ENCODE data around the gene ZC3H13.

The ZC3H13 gene

DNA sequence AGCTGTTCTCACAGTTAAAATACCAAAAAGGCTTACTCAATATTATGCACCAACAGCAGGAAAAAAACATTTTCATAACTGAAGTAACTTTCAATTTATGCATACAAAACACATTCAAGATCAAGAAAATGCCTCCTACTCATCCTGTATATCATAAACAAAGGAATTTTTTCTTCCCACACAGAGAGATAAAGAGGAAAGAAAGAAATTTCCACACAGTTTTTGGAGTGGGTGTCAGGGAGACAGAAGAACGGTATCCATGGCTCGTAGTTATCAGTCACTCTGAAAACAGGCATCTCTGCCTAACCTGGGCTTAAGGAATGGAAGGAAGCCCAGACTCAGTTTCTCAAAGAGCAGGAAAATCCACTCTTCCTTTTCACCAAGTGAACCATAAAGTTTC, 108.6 kb downstream of the ZC3H13 start:
- no peak overlapping the region for H3K27ac ChIP-seq (ENCODE audit: extremely low read depth, low read depth, low read length)
- no peak for TF ChIP-seq ZNF624 (tag by site-specific recombination; IDR thresholded peaks at IDR 0.05)
- no peak for TF ChIP-seq ZNF510 (tag by site-specific recombination; IDR thresholded peaks at IDR 0.05; ENCODE audit: insufficient replicate concordance)
- TF ChIP-seq ZFHX2 (tag by site-specific recombination; conservative IDR thresholded peaks at IDR 0.05), result 0 out of 2 replicates have a peak, but pooled peaks have one; percentile 29
- H3K4me1 ChIP-seq (ENCODE audit: control insufficient read depth, insufficient read depth, low read length), result no peaks in the 10 kb centered on the region
- no peak overlapping the region for H3K4me3 ChIP-seq (ENCODE audit: low read depth, low read length)
- H3K9me3 ChIP-seq (ENCODE audit: control insufficient read depth, insufficient read depth, low read depth, low read length), result no peaks in the 10 kb centered on the region
- POLR2A ChIA-PET, result no interaction called here
- no peaks in the 10 kb centered on the region for H3K36me3 ChIP-seq (ENCODE audit: control insufficient read depth in 2 of 2, insufficient read depth in 1 of 2, low read length in 2 of 2)
- CTCF ChIA-PET, result interaction anchor here (0.6 to 0.8 kb wide), 2 partner anchors 65 to 280 kb away, joined by 3 read pairs; no protein-coding TSS in a partner anchor

DNA sequence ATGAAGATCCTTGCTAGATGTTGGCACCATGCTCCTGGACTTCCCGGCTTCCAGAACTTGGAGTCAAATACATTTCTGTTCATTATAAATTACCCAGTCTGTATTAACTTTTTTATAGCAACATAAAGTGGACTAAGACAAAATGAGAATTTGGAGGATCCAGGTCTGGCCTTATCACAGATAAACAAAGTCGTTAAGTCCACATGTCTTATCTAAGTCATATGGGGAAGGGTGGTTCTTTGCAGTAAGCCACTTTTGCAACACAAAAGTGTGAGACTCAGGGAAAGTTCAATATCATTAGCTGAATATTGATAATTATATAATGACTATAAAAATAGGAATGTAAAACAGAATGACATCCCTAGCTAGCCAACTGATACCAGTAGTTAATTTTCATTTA, 109.4 kb downstream of the ZC3H13 start:
- TF ChIP-seq ZNF670 (tag by site-specific recombination; IDR thresholded peaks at IDR 0.05; ENCODE audit: low read depth) (no peak), TCF7L2 (IDR thresholded peaks at IDR 0.05; ENCODE audit: borderline replicate concordance, low read depth, low read length) (no peak), WT1 (tag by site-specific recombination; IDR thresholded peaks at IDR 0.05) (no peak), ZNF404 (tag by site-specific recombination; IDR thresholded peaks at IDR 0.05) (no peak), SALL2 (tag by site-specific recombination; IDR thresholded peaks at IDR 0.05; ENCODE audit: borderline replicate concordance) (no peak), ZNF707 (tag by site-specific recombination; IDR thresholded peaks at IDR 0.05) (no peak), ZNF654 (tag by site-specific recombination; IDR thresholded peaks at IDR 0.05; ENCODE audit: low read depth) (no peak), ZNF140 (tag by site-specific recombination; IDR thresholded peaks at IDR 0.05) (no peak), ZNF791 (tag by site-specific recombination; IDR thresholded peaks at IDR 0.05) (no peak), ZNF621 (tag by site-specific recombination; IDR thresholded peaks at IDR 0.05) (no peak), GLIS2 (tag by site-specific recombination; IDR thresholded peaks at IDR 0.05) (no peak), GLI4 (tag by site-specific recombination; IDR thresholded peaks at IDR 0.05) (no peak)
- TF ChIP-seq, protein P1, sequence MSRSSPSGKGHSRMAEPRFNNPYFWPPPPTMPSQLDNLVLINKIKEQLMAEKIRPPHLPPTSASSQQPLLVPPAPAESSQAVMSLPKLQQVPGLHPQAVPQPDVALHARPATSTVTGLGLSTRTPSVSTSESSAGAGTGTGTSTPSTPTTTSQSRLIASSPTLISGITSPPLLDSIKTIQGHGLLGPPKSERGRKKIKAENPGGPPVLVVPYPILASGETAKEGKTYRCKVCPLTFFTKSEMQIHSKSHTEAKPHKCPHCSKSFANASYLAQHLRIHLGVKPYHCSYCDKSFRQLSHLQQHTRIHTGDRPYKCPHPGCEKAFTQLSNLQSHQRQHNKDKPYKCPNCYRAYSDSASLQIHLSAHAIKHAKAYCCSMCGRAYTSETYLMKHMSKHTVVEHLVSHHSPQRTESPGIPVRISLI (tag by site-specific recombination; IDR thresholded peaks at IDR 0.05), result no peak
- TF ChIP-seq, protein P2, sequence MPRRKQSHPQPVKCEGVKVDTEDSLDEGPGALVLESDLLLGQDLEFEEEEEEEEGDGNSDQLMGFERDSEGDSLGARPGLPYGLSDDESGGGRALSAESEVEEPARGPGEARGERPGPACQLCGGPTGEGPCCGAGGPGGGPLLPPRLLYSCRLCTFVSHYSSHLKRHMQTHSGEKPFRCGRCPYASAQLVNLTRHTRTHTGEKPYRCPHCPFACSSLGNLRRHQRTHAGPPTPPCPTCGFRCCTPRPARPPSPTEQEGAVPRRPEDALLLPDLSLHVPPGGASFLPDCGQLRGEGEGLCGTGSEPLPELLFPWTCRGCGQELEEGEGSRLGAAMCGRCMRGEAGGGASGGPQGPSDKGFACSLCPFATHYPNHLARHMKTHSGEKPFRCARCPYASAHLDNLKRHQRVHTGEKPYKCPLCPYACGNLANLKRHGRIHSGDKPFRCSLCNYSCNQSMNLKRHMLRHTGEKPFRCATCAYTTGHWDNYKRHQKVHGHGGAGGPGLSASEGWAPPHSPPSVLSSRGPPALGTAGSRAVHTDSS (tag by site-specific recombination; IDR thresholded peaks at IDR 0.05), result no peak
- TF ChIP-seq, protein P3, sequence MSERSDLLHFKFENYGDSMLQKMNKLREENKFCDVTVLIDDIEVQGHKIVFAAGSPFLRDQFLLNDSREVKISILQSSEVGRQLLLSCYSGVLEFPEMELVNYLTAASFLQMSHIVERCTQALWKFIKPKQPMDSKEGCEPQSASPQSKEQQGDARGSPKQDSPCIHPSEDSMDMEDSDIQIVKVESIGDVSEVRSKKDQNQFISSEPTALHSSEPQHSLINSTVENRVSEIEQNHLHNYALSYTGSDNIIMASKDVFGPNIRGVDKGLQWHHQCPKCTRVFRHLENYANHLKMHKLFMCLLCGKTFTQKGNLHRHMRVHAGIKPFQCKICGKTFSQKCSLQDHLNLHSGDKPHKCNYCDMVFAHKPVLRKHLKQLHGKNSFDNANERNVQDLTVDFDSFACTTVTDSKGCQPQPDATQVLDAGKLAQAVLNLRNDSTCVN (tag by site-specific recombination; optimal IDR thresholded peaks at IDR 0.05), result no peak
- H3K27ac ChIP-seq (ENCODE audit: extremely low read depth, low read depth, low read length), result no peak overlapping the region
- no peaks in the 10 kb centered on the region for H3K4me1 ChIP-seq (ENCODE audit: control insufficient read depth, insufficient read depth, low read length)
- no peak overlapping the region for H3K4me3 ChIP-seq (ENCODE audit: low read depth, low read length)
- no peaks in the 10 kb centered on the region for H3K9me3 ChIP-seq (ENCODE audit: control insufficient read depth, insufficient read depth, low read depth, low read length)
- ChIA-PET POLR2A (no interaction called here), CTCF (interaction anchor here (0.8 kb wide), 1 partner anchor 65 kb away, joined by 3 read pairs; no protein-coding TSS in a partner anchor)
- no peaks in the 10 kb centered on the region for H3K36me3 ChIP-seq (ENCODE audit: control insufficient read depth in 2 of 2, insufficient read depth in 1 of 2, low read length in 2 of 2)

DNA sequence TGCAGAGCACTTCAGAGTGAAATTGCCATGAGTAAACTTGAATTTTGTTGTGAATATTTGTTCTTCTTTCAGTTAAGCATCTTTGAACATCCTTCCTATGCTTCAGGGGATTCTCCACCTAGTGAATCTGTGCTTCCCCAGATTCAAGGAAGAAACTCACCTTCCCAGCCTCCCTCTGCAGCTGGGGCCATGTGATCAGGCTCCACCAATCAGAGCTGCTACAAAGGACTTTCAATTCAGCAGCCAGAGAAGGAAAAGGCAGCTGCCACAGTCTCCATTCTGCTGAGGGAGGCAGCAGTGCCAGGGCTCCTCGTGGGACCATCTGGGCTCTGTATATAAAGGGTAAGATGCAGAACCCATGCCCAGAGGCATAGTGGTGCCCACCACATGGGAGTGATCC, 111.3 kb downstream of the ZC3H13 start:
- H3K4me3 ChIP-seq (ENCODE audit: low read depth, low read length), result no peak overlapping the region
- no peaks in the 10 kb centered on the region for H3K36me3 ChIP-seq (ENCODE audit: control insufficient read depth in 2 of 2, insufficient read depth in 1 of 2, low read length in 2 of 2)
- no peaks in the 10 kb centered on the region for H3K4me1 ChIP-seq (ENCODE audit: control insufficient read depth, insufficient read depth, low read length)
- POLR2A ChIA-PET, result no interaction called here
- CTCF ChIA-PET, result no interaction called here
- H3K27ac ChIP-seq (ENCODE audit: extremely low read depth, low read depth, low read length), result no peak overlapping the region
- H3K9me3 ChIP-seq (ENCODE audit: control insufficient read depth, insufficient read depth, low read depth, low read length), result no peaks in the 10 kb centered on the region
- no peak for TF ChIP-seq ZSCAN16 (tag by site-specific recombination; IDR thresholded peaks at IDR 0.05)
- TF ChIP-seq ZNF302 (tag by site-specific recombination; IDR thresholded peaks at IDR 0.05; ENCODE audit: low read depth), result no peak
- TF ChIP-seq ZEB2 (tag by site-specific recombination; IDR thresholded peaks at IDR 0.05), result no peak
- TF ChIP-seq ZNF555 (tag by site-specific recombination; conservative IDR thresholded peaks at IDR 0.05), result no peak
- no peak for TF ChIP-seq ZNF600 (tag by site-specific recombination; IDR thresholded peaks at IDR 0.05)
- TF ChIP-seq ZNF19 (tag by site-specific recombination; IDR thresholded peaks at IDR 0.05; ENCODE audit: low read depth), result no peak
- TF ChIP-seq, protein P4, sequence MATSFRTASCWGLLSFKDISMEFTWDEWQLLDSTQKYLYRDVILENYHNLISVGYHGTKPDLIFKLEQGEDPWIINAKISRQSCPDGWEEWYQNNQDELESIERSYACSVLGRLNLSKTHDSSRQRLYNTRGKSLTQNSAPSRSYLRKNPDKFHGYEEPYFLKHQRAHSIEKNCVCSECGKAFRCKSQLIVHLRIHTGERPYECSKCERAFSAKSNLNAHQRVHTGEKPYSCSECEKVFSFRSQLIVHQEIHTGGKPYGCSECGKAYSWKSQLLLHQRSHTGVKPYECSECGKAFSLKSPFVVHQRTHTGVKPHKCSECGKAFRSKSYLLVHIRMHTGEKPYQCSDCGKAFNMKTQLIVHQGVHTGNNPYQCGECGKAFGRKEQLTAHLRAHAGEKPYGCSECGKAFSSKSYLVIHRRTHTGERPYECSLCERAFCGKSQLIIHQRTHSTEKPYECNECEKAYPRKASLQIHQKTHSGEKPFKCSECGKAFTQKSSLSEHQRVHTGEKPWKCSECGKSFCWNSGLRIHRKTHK (tag by site-specific recombination; IDR thresholded peaks at IDR 0.05), result no peak
- TF ChIP-seq, protein P5, sequence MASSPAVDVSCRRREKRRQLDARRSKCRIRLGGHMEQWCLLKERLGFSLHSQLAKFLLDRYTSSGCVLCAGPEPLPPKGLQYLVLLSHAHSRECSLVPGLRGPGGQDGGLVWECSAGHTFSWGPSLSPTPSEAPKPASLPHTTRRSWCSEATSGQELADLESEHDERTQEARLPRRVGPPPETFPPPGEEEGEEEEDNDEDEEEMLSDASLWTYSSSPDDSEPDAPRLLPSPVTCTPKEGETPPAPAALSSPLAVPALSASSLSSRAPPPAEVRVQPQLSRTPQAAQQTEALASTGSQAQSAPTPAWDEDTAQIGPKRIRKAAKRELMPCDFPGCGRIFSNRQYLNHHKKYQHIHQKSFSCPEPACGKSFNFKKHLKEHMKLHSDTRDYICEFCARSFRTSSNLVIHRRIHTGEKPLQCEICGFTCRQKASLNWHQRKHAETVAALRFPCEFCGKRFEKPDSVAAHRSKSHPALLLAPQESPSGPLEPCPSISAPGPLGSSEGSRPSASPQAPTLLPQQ (tag by site-specific recombination; IDR thresholded peaks at IDR 0.05), result no peak
